Measurements from ENCODE around the gene TBC1D10B.

DNA sequence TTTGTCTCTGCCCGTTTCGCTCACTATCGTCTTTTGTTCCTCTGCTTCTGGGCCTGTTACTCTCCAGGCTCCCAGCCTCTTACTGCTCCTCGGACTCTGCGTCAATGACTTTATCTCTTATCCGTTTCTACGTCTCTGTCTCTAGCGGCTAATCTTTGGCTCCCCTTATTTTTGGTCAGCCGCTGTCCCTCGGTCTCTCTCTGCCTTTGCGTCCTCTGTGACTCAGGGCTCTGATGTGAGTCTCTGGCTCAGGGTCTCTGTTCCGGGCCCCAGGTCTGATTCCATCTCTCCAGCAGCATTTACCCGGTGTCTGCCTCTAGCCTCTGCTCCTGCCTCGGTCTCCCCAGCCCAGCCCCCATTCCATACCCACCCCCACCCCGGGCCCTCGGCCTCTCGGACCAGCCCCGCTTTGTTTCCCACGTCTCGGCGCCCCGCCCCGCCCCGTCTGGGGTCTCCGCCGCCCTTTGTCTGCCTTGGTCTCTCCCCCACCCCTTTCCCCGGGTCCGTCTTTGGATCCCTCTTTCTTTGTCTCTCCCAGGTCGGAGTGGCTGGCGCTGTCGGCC, 24.4 kb upstream of the TBC1D10B start:
- TF ChIP-seq, protein P1, sequence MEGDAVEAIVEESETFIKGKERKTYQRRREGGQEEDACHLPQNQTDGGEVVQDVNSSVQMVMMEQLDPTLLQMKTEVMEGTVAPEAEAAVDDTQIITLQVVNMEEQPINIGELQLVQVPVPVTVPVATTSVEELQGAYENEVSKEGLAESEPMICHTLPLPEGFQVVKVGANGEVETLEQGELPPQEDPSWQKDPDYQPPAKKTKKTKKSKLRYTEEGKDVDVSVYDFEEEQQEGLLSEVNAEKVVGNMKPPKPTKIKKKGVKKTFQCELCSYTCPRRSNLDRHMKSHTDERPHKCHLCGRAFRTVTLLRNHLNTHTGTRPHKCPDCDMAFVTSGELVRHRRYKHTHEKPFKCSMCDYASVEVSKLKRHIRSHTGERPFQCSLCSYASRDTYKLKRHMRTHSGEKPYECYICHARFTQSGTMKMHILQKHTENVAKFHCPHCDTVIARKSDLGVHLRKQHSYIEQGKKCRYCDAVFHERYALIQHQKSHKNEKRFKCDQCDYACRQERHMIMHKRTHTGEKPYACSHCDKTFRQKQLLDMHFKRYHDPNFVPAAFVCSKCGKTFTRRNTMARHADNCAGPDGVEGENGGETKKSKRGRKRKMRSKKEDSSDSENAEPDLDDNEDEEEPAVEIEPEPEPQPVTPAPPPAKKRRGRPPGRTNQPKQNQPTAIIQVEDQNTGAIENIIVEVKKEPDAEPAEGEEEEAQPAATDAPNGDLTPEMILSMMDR (IDR thresholded peaks at IDR 0.05; ENCODE audit: insufficient read depth, low read length) = no peak
- TF ChIP-seq, protein P2, sequence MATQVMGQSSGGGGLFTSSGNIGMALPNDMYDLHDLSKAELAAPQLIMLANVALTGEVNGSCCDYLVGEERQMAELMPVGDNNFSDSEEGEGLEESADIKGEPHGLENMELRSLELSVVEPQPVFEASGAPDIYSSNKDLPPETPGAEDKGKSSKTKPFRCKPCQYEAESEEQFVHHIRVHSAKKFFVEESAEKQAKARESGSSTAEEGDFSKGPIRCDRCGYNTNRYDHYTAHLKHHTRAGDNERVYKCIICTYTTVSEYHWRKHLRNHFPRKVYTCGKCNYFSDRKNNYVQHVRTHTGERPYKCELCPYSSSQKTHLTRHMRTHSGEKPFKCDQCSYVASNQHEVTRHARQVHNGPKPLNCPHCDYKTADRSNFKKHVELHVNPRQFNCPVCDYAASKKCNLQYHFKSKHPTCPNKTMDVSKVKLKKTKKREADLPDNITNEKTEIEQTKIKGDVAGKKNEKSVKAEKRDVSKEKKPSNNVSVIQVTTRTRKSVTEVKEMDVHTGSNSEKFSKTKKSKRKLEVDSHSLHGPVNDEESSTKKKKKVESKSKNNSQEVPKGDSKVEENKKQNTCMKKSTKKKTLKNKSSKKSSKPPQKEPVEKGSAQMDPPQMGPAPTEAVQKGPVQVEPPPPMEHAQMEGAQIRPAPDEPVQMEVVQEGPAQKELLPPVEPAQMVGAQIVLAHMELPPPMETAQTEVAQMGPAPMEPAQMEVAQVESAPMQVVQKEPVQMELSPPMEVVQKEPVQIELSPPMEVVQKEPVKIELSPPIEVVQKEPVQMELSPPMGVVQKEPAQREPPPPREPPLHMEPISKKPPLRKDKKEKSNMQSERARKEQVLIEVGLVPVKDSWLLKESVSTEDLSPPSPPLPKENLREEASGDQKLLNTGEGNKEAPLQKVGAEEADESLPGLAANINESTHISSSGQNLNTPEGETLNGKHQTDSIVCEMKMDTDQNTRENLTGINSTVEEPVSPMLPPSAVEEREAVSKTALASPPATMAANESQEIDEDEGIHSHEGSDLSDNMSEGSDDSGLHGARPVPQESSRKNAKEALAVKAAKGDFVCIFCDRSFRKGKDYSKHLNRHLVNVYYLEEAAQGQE (IDR thresholded peaks at IDR 0.05; ENCODE audit: insufficient replicate concordance, low read depth) = no peak

Data from HL-60 (cell line).